NOMO-1 treated with dmso at 0.1 percent for 144 hours (cell line): ENCODE results near the gene SLC12A1.
A peak's percentile ranks its signal among the peaks of the same experiment; 100 is the strongest.

Source experiments
- DNase-seq: peaks from one replicate; lab custom pipeline; 2025; ENCODE audit not compliant: unreplicated experiment; lab: John Stamatoyannopoulos, UW

The SLC12A1 gene

DNA sequence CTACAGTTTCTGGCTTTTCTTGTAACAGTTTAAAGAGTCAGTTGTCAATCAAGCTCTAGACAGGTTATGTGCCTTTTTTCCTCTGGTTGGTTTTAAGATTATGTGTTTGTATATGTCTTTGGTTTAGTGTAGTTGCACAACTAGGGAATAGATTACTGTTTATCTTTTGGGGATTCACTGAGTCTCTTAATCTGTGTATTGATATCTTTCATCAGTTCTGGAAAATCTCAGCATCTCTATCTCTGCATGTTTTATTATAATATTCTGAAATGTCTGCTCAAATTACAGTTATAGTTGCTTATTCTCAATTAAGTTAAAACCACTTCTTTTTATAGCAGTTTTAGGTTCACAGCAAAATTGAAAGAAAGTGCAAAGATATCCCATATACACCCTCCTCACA lies 139.4 kb downstream of the SLC12A1 start:
- DNase-seq, result no peak

DNA sequence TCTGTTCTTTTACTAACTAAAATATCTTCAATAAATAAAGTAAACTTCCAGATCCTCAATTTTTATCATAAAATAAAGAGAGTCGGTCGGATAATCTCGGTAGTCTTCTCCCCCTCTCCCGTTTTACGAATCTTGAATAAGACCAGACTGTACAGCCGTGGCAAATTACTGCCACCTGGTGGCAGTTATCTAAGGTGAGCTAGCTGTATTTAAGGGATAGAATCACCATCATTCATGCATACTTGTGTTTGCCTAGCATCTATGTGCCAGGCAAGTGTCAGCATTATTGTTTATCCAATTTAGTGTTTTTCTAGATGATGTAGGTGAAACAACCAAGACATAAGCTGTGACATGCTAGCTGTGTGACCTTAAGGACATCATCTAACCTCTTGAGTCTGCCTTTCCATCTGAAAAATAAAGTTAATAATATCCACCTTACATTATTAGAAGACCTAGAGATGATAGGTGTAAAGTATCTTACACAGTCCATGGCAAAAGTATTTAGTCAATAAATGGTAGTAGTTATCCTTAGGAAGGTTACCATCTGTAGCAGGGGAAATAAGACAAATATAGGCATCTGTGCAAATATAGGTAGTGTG lies 146.5 kb downstream of the SLC12A1 start:
- DNase-seq, result peak; percentile 2
